RPMI7951 (cell line): ENCODE results near the gene MTF2. TPM values are rescaled to one million over a fixed set of nuclear protein-coding genes. Genes with fewer than 3 reads are reported as not detected.
"Not testable (repeated sequence)": the region's sequence is repeated elsewhere in the genome, so short reads cannot be mapped to it uniquely, and the experiment has no call there.

Experiments used
- DNase-seq: peaks from one replicate; pipeline ENCODE4 v3.0.0-alpha.2; 2012; ENCODE audit warnings: low read depth
- total RNA-seq: library from RNA; depleted of rRNA; stranded (reverse); fragments of >200 nt; shearing (Covaris generic); gene quantifications from 2 replicates; pipeline ENCODE4 v1.2.3, GENCODE V29; 2014; rRNA removed

Gene MTF2
- total RNA-seq: 19.5 and 24.5 TPM in 2 replicates

DNA sequence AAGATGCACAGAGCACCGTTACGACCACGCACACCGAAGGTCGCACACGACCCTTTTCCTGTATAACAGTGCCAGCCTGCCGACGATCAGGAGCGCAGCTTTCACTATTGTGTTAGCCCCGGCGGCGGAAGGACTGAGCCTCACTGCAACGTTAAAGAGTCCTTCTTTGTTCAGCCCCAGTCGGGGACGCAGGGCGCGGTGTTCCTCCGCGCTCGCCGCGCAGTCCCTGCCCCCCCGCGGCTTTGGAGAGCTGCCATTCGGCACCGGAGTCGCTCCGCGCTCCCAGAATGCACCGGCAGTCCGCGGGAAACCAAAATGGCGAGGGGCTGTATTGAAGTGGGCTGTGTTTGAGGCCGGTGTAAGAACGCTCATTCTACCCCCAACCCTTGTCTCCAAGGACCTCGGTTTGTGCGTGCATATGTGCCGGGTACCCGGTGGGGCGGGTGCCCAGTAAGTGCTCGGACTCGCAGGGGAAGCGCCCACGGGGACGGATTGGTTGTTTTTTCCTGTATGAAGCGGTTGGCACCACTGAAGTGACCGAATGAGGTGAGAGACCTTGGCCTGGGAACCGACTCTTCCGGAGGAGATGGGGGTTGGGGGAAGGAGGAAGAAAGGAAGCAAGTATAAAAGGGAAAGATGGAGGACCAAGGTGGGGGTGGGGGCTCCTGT is at the start of gene MTF2:
Gene MTF2, plus strand, starts transcription at position 298 of the 669 bp plus-strand sequence. Its CDS starts 244 bp downstream, at position 542.
- peak; percentile 98 for DNase-seq

DNA sequence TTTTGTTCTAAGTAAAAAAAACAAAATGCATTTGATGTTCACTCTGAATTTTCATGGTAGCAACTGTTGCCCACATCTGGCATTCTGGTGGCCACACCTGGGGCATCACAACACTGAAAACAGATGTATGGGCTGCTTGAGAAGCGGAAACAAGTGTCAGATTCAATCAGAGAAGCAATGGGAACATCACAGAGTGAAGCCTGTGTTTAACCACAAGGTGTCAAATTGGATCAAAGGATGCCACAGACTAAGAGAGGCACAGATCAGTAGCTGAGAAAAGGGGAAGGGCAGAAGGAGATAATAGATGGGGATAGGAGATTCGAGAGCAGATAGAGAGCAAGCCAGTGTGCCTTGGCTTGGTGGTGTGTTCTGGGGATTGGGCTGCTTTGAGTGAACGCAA is 49.8 kb upstream of the MTF2 start:
- DNase-seq: no peak

DNA sequence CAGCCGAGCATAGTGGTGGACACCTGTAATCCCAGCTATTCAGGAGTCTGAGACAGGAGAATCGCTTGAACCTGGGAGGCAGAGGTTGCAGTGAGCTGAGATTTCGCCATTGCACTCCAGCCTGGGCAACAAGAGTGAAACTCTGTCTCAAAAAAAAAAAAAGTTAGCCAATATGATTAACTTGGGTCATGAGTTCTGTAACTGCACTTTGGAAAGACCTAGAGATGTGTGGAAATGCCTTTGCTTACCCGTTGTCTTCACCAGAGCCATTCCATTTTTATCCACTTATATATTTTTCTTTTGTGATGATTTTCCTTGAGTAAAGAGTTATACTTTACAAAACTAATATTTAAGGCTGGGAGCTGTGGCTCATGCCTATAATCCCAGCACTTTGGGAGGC is 48.9 kb upstream of the MTF2 start:
- not testable (repeated sequence) for DNase-seq

GRCh38 chr1:93031711-93032110 is 47.4 kb upstream of the MTF2 start:
- no peak for DNase-seq

- no peak for DNase-seq
Measured at GRCh38 chr1:93033029-93033428, 46.1 kb upstream of the MTF2 start.

DNA sequence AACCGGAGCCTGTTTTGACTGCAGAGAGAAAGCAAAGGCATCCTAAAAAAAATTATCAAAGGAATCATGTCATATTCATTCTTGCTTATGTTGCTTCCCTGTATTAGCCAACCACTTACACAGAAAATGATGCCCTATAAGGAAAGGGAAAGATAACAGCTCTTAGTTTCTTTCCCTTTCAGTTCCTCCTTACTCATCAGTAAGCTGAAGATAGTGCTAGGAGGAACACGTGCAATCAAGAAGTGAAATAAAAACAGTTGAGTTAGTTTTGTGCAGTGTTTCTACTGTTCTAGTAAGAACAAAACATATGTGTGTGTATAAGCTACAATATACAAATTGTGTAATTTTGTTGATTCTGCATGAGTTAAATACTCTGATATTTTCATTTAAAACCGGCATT is 45.3 kb upstream of the MTF2 start:
- no peak for DNase-seq

DNA sequence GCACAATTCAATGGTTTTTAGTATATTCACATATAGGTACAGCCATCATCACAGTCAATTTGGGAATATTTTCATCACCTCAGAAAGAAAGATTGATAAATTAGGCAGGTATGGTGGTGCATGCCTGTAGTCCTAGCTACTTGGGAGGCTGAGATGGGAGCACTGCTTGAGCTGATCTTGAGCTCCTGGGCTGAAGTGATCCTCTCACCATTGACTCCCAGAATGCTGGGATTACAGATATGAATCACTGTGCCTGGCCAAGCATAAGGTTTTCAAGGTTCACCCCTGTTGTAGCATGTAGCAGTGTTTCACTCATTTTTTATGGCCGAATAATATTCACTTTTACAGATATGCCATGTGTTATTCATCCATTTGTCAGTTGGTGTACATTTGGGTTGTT is 44.7 kb upstream of the MTF2 start:
- no peak for DNase-seq

- DNase-seq: no peak
Measured at GRCh38 chr1:93036672-93037071, 42.4 kb upstream of the MTF2 start.

DNA sequence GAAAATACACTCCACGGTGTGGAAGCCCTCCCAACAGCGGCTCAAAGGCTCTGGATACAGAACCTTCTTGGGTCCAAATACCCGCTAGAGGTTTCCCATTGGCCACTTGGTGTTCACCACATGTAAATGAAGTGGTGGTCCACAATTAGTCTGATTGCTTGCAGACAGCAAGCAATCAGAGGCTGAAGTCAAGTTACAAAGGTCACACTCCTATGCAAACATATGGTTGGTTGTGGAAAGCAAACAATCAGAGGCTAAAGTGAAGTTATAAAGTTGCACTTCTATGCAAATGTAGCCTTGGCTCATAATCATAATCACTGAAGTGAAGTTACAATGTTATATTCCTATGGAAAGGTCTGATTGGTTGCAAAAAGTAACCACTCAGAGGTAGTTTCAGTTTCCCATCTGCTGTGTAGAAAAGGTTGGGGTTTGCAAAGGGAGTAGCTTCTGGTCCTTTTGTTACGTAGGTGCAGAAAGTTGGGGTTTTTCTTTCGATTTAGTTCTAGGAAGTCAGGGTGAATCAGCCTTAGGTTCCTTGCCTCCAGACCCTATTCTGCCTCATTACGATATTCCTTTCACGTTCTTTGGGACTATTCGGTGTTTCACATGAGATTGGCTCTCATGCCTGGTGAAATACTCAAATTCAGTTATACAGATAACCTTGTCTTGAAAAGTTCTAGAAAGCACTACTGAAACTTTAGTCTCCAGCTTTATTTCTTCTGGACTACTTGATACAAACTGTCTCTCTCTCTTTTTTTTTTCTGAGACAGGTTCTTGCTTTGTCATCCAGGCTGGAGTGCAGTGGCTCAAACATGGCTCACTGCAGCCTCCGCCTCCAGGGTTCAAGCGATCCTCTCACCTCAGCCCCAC is 36.7 kb upstream of the MTF2 start:
- DNase-seq: peak; percentile 16

GRCh38 chr1:93043057-93043557 is 36.0 kb upstream of the MTF2 start:
- no peak for DNase-seq

DNA sequence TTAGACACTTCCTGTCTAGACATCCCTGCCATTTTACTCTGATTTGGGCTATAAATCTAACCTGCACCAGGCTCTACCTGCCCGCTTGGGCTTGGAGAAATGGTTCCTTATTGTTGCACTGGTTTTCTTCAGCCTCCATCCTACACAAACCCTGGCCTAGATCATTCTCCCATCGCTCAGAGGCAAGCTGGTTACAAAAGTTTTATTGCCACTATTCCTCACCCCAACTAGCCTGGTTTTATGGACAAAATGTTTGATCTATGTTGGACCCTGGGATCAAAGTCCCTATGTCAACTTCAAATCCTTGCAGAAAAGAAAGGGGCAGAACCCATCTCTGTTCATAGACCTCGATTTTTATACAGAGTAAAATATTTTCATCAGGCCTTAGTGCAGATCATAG is 31.5 kb upstream of the MTF2 start:
- no peak for DNase-seq

- peak; percentile 20 for DNase-seq
Measured at GRCh38 chr1:93051961-93052360, 27.1 kb upstream of the MTF2 start.

- DNase-seq: peak; percentile 23
Measured at GRCh38 chr1:93056214-93056613, 22.9 kb upstream of the MTF2 start.

DNA sequence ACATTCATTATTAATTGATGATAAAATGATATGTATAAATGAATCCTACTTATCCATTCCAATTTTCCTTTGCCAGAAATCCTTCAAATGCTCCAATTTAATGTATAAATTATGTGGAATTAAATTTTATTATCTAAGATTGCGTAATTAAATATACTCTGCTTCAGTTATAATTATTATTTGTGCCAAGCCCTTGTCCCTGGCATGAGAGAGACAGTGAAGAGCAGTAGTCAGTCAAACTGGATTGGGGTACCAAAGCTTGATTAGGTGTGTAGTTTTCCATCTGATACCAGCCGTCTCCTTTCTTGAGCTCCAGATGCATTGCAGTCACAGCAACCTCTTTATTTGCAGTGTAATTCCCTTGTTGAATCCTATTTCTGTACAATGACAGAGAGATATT is 22.4 kb upstream of the MTF2 start:
- DNase-seq: no peak

DNA sequence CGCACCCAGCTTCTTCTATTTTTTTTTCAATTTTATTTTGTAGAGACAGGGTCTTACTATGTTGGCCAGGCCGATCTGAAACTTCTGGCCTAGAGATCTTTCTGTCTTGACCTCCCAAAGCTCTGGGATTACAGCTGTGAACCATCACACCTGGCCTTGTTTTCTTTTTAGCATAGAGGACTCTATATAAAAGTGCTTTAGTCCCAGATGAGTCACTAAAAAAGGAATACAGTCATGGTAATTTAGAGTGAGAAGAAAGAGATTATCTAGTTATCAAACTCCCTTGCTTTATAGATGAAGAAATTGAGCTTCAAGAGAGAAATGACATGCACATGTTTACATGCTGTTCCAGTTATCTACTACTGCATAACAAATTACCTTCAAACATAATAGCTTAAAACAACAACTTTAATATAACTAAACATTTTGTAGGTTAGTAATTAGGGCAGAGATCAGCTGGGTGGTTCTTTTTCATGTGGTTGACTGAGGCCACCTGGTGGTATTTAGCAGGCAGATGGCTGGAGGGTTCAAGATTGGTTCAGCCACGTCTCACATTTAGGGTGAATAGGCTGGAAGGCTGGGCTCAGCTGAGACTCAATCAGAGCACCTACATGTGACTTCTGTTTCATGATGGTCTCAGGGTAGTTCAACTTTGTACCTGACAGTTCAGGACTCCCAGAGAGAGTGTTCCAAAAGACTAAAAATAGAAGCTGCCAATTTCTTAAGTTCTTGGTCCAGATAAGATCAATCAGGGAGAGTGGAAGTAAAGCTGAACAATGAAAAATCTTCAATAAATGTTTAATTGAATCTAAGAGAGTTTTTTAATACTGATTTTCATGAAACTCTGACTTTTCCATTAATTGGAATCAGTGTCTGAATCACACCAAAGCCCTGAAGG is 16.9 kb upstream of the MTF2 start:
- peak; percentile 49 for DNase-seq

DNA sequence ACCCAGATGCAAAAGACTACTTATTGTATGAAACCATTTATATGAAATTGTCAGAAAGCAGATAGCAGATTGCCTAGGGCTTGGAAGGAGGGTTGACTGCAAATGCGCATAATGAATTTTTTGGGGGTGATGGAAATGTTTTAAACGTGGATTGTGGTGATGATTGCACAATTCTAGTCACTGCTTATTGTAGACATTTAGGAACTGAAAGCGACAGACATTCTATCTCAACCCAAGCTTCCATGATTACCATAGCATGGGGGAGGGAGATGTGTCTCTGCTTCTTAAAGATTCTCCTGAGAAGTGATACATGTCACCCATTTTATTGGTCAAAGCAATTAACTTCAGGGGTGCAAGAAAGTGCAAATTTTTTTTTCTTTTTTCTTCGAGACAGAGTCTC is 2.8 kb upstream of the MTF2 start:
- no peak for DNase-seq

DNA sequence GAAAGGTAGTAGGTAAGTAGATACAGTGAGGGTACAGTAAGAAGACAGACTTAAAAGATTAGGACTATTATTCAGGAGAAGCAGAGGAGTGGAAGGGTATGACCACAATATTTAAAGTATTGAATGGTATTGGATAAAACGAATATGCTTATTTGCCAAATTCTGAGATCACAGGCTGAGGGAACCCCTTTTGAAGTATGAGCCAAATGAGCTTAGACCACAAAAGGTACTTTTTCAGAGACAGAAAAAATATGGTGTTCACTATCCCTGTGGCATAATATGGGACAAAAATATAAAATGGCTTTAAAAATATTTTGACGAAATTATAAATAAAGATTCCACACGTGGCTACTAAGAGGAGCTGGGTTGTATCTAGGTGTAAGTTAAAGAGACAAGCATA is 880 bp upstream of the MTF2 start:
- no peak for DNase-seq

GRCh38 chr1:93078638-93078985 is 471 bp upstream of the MTF2 start:
- DNase-seq: no peak

- peak; percentile 14 for DNase-seq
Measured at GRCh38 chr1:93079685-93080141, 630 bp downstream of the MTF2 start.

GRCh38 chr1:93080179-93080823 is 1.2 kb downstream of the MTF2 start:
- peak; percentile 63 for DNase-seq

DNA sequence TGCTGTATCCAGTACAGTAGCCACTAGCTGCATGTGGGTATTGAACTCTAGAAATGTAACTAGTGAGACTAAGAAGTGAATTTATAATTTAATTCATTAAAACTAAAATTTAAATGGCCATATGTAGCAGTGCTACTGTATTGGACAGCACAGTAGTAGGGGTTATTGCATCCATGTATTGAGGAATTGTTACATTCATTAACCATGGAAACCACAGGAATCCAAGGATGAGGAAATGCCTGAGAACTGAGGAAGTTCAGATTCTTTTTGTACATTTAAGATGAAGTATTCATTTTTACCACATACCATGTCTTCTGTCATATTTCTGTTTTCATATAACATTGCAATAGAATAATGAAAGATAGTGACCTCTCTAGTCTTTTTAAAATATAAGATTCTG is 2.6 kb downstream of the MTF2 start:
- peak; percentile 70 for DNase-seq
